Adipocyte (in vitro differentiated cells): ENCODE data around the gene CKAP5.

ENCODE experiments used
- DNase-seq: peaks from one replicate; pipeline ENCODE4 v3.0.0-alpha.2; 2015; ENCODE audit warnings: low read depth
- H3K27me3 ChIP-seq: replicated peaks from 2 replicates; pipeline ENCODE4 v1.7.0; 2013; ENCODE audit warnings: mild to moderate bottlenecking, low read length, moderate library complexity; ENCODE audit not compliant: control insufficient read depth, insufficient read depth
- H3K36me3 ChIP-seq: 2 replicates; pipeline ENCODE4 v1.7.0; 2013; ENCODE audit warnings: low read length, mild to moderate bottlenecking, moderate library complexity; ENCODE audit not compliant: control insufficient read depth, insufficient read depth, severe bottlenecking
- H3K4me1 ChIP-seq: 2 replicates; pipeline ENCODE4 v1.7.0; 2013; ENCODE audit warnings: mild to moderate bottlenecking, low read length, moderate library complexity; ENCODE audit not compliant: control insufficient read depth, insufficient read depth
- H3K4me3 ChIP-seq: 2 replicates; pipeline ENCODE4 v1.7.0; 2013; ENCODE audit warnings: mild to moderate bottlenecking, low read length, moderate library complexity
- H3K9ac ChIP-seq: 2 replicates; pipeline ENCODE4 v1.7.0; 2013; ENCODE audit warnings: mild to moderate bottlenecking, low read length, moderate library complexity
- H3K9me3 ChIP-seq: 2 replicates; pipeline ENCODE4 v1.7.0; 2013; ENCODE audit warnings: mild to moderate bottlenecking, low read length, moderate library complexity; ENCODE audit not compliant: control insufficient read depth

The CKAP5 gene

DNA sequence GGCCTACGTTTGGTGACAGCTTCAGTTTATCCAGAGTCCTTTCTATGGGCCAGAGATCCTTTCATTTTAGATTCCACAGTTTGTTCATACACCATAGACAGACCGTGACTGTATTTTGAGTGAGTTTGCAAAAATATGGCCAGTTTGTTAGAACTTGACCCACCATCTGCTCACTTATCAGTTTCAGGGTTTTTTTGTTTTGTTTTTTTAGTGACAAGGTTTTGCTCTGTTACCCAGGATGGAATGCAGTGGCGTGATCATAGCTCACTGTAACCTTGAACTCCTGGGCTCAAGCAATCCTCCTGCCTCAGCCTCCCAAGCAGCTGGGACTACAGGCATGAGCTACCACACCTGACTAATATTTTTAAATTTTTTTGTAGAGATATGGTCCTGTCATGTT, 9.1 kb upstream of the CKAP5 start:
- Histone ChIP-seq H3K4me1 (no peaks in the 10 kb centered on the region), H3K36me3 (peaks cover 23% of the 10 kb centered on the region), H3K9me3 (no peaks in the 10 kb centered on the region), H3K4me3 (no peak overlapping the region), H3K9ac (no peak overlapping the region), H3K27me3 (no peaks in the 10 kb centered on the region)
- no peak for DNase-seq

DNA sequence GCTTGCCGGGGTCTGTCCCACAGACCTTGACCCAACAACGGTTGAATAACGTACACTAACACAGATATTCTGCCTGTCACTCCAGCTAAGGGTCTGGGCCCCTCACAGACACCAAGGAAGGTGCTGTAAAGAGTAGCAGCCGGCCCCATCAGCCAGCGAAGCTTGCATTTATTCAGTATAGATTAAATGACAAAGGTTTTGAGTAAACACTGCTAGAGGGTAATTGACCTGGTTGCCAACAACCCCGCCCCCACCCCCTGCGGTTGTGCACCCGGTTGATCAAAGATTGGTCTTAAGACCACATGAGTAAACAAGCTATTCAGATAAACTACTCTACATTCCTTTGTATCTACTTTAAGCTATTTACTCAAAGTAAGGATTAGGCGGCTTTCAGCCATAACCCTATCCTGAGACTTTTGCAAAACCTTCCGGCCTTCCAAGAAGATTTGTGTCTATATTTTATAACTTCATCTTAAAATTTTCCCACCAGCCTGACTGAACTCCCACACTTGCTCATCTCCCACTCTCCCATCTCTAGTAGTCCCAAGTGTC, 4.8 kb upstream of the CKAP5 start:
- no peak for DNase-seq
- no peak overlapping the region for H3K9ac ChIP-seq
- H3K9me3 ChIP-seq, result no peaks in the 10 kb centered on the region
- H3K4me3 ChIP-seq, result no peak overlapping the region
- H3K36me3 ChIP-seq, result no peaks in the 10 kb centered on the region
- no peaks in the 10 kb centered on the region for H3K4me1 ChIP-seq
- H3K27me3 ChIP-seq, result no peaks in the 10 kb centered on the region

DNA sequence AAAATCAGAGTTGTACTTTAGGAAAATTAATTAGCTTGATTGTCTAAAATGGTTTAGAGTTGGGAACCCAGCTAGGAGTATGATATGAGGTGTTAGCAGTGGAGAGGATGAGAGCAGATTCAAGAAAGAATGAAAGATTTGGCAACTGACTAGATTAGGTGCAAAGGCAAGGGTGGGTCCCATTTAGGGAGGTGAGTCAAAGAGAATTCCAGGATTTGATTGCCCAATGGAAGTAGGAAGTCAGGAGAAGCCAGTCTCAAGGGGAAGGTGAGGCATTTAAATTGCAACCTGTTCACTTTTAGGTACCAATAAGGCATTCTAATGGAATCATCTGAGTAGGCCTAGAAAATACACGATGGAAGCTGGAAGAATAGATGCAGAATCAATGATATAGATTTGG, 3.6 kb upstream of the CKAP5 start:
- Histone ChIP-seq H3K4me3 (no peak overlapping the region), H3K27me3 (no peaks in the 10 kb centered on the region), H3K9me3 (no peaks in the 10 kb centered on the region), H3K36me3 (no peaks in the 10 kb centered on the region), H3K4me1 (peaks cover 6% of the 10 kb centered on the region), H3K9ac (no peak overlapping the region)
- DNase-seq, result no peak

DNA sequence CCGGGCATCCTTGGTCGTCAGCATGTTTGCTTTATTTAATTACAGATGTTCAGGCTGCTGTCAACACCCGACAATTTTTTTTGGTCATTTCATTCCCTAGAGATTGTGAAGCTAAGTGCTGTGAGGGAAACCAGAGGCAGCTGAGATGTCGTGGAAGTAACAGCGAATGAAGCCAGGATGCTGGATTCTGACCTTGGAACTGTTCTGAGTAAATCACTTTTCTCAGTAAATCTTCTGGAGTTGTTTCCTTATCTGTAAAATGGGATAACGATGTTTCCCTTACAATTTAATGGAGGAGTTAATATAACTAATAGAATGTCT, 390 bp upstream of the CKAP5 start:
- DNase-seq, result no peak
- Histone ChIP-seq H3K36me3 (no peaks in the 10 kb centered on the region), H3K9ac (peak overlapping the region; percentile 90), H3K4me1 (peaks cover 11% of the 10 kb centered on the region), H3K4me3 (peak overlapping the region; percentile 89), H3K9me3 (no peaks in the 10 kb centered on the region), H3K27me3 (no peaks in the 10 kb centered on the region)

GRCh38 chr11:46845440-46845739, 690 bp downstream of the CKAP5 start:
- Histone ChIP-seq H3K9ac (peak overlapping the region; percentile 90), H3K4me1 (peaks cover 11% of the 10 kb centered on the region), H3K9me3 (no peaks in the 10 kb centered on the region), H3K36me3 (no peaks in the 10 kb centered on the region), H3K27me3 (no peaks in the 10 kb centered on the region), H3K4me3 (peak overlapping the region; percentile 89)
- no peak for DNase-seq

- DNase-seq, result no peak
- Histone ChIP-seq H3K9me3 (no peaks in the 10 kb centered on the region), H3K36me3 (no peaks in the 10 kb centered on the region), H3K27me3 (no peaks in the 10 kb centered on the region), H3K4me3 (no peak overlapping the region), H3K4me1 (peaks cover 10% of the 10 kb centered on the region), H3K9ac (no peak overlapping the region)
Measured at GRCh38 chr11:46840116-46840515, 6.0 kb downstream of the CKAP5 start.

GRCh38 chr11:46838501-46838900, 7.6 kb downstream of the CKAP5 start:
- no peak for DNase-seq
- Histone ChIP-seq H3K9me3 (no peaks in the 10 kb centered on the region), H3K9ac (no peak overlapping the region), H3K4me1 (no peaks in the 10 kb centered on the region), H3K4me3 (no peak overlapping the region), H3K36me3 (no peaks in the 10 kb centered on the region), H3K27me3 (no peaks in the 10 kb centered on the region)

DNA sequence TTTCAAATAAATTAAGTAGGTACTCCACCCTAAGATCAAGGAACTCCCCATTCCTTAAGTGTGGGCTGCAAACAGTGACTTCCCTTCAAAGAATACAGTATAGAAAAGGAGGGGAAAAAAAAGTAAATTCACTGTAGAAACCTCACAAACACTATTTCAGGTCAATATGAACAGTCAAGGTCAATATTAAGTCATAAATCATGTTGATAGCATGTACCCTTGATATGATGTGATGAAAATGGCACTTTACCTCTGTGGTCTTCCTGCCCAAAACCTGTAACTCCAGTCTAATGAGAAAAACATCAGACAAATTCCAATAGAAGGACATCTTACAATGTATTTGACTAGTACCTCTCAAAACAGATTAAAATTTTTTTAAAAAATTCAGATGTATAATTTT, 8.2 kb downstream of the CKAP5 start:
- Histone ChIP-seq H3K9me3 (no peaks in the 10 kb centered on the region), H3K9ac (no peak overlapping the region), H3K27me3 (no peaks in the 10 kb centered on the region), H3K4me3 (no peak overlapping the region), H3K36me3 (no peaks in the 10 kb centered on the region), H3K4me1 (no peaks in the 10 kb centered on the region)
- no peak for DNase-seq

DNA sequence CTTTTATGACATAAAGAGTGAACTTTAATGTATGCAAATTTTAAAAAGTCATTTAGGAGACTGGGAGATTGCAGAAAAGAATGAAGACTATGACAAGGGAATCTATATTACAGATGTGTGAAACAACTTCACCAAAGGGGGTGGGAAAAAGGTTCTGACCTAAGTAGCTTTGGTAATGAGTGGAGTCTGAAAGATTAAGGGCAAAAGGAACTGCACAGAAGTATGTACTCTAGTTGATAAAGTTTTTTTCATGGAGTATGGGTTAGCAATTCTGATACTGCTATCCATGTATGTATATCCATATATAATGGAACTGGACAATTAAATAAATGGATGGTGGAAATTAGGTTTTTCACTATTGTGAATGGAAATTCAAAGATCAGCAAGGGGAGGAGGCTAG, 9.2 kb downstream of the CKAP5 start:
- DNase-seq, result no peak
- Histone ChIP-seq H3K4me1 (no peaks in the 10 kb centered on the region), H3K9ac (no peak overlapping the region), H3K27me3 (no peaks in the 10 kb centered on the region), H3K4me3 (no peak overlapping the region), H3K9me3 (no peaks in the 10 kb centered on the region), H3K36me3 (no peaks in the 10 kb centered on the region)

- Histone ChIP-seq H3K4me3 (no peak overlapping the region), H3K36me3 (no peaks in the 10 kb centered on the region), H3K4me1 (no peaks in the 10 kb centered on the region), H3K9me3 (no peaks in the 10 kb centered on the region), H3K27me3 (no peaks in the 10 kb centered on the region), H3K9ac (no peak overlapping the region)
- DNase-seq, result no peak
Measured at GRCh38 chr11:46836431-46836830, 9.6 kb downstream of the CKAP5 start.

GRCh38 chr11:46835897-46836296, 10.2 kb downstream of the CKAP5 start:
- no peak overlapping the region for H3K4me3 ChIP-seq
- no peaks in the 10 kb centered on the region for H3K27me3 ChIP-seq
- no peak overlapping the region for H3K9ac ChIP-seq
- H3K9me3 ChIP-seq, result no peaks in the 10 kb centered on the region
- no peak for DNase-seq
- no peaks in the 10 kb centered on the region for H3K36me3 ChIP-seq
- no peaks in the 10 kb centered on the region for H3K4me1 ChIP-seq

DNA sequence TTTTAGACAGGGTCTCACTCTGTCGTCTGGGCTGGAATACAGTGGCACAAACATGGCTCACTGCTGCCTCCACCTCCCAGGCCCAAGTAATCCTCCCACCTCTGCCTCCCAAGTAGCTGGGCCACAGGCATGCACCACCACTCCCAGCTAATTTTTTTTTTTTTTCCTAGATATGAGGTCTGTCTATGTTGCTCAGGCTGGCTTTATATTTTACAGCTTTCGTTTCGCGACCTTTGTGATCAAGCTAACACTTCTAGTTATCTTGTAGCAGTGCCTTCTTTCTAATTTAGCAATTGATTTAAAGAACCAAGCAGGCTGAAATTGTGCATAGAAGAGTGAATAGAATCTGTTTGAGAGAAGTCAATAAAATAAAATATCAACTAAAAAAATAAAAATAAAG, 11.3 kb downstream of the CKAP5 start:
- no peak for DNase-seq
- Histone ChIP-seq H3K9me3 (no peaks in the 10 kb centered on the region), H3K36me3 (no peaks in the 10 kb centered on the region), H3K9ac (no peak overlapping the region), H3K27me3 (no peaks in the 10 kb centered on the region), H3K4me3 (no peak overlapping the region), H3K4me1 (no peaks in the 10 kb centered on the region)
